IMR-90 (cell line): ENCODE results near the gene FAM117B. TPM values are rescaled to one million over a fixed set of nuclear protein-coding genes. Genes with fewer than 3 reads are reported as not detected.
A peak's percentile ranks its signal among the peaks of the same experiment; 100 is the strongest.

Experiments used
- ATAC-seq: fragments of 200-7000 bp; cut with Tn5 transposase; 2 replicates; pipeline ENCODE4 v1.9.1; 2020; ENCODE audit warnings: low read depth, mild to moderate bottlenecking, moderate library complexity
- BruUV-seq: library from RNA; stranded (reverse); fragments of 400-500 nt; replicated peaks from 2 replicates; lab custom pipeline; 2021; lab: Mats Ljungman, UMichigan
- CTCF ChIA-PET: fragments of 300-600 bp; formaldehyde crosslinking; extraction: SDS; loops from one replicate; lab custom pipeline; 2021; ENCODE audit warnings: antibody characterized with exemption; lab: Yijun Ruan, JAX
- POLR2A ChIA-PET: fragments of 300-600 bp; sonication (Branson Sonifier 250); formaldehyde crosslinking; loops from one replicate; lab custom pipeline; 2022; ENCODE audit warnings: antibody characterized with exemption; ENCODE audit not compliant: unreplicated experiment; lab: Charles Lee
- DNase-seq: peaks from one replicate; pipeline ENCODE4 v3.0.0; 2013
- H2AFZ ChIP-seq: replicated peaks from 2 replicates; pipeline ENCODE3; 2013; ENCODE audit warnings: low read length, mild to moderate bottlenecking; ENCODE audit not compliant: poor library complexity
- H2AK5ac ChIP-seq: 2 replicates; pipeline ENCODE4 v1.6.1; 2013; ENCODE audit warnings: low read depth, low read length, inconsistent platforms
- H2AK9ac ChIP-seq: replicated peaks from 2 replicates; pipeline ENCODE3; 2013; ENCODE audit warnings: mild to moderate bottlenecking, low read depth, low read length, moderate library complexity; ENCODE audit not compliant: poor library complexity
- H2BK120ac ChIP-seq: 2 replicates; pipeline ENCODE4 v1.6.1; 2013; ENCODE audit warnings: low read depth, low read length, inconsistent platforms
- H2BK15ac ChIP-seq: 3 replicates; pipeline ENCODE4 v1.6.1; 2013; ENCODE audit warnings: low read depth, low read length, inconsistent platforms
- H2BK20ac ChIP-seq: 2 replicates; pipeline ENCODE4 v1.6.1; 2013; ENCODE audit warnings: low read depth, mild to moderate bottlenecking, inconsistent platforms, low read length, moderate library complexity
- H2BK5ac ChIP-seq: 2 replicates; pipeline ENCODE4 v1.6.1; 2013; ENCODE audit warnings: mild to moderate bottlenecking, low read depth, low read length, inconsistent platforms; ENCODE audit not compliant: poor library complexity, severe bottlenecking
- H3K14ac ChIP-seq: replicated peaks from 2 replicates; pipeline ENCODE4 v1.6.1; 2013; ENCODE audit warnings: low read depth, low read length, inconsistent platforms
- H3K18ac ChIP-seq: 2 replicates; pipeline ENCODE4 v1.6.1; 2013; ENCODE audit warnings: low read depth, low read length, control low read depth
- H3K23ac ChIP-seq: 2 replicates; pipeline ENCODE4 v1.6.1; 2013; ENCODE audit warnings: low read depth, low read length, inconsistent platforms
- H3K27ac ChIP-seq: 2 replicates; pipeline ENCODE4 v1.5.1; 2013; ENCODE audit warnings: mild to moderate bottlenecking, control low read depth, low read length; ENCODE audit not compliant: insufficient read depth
- H3K27me3 ChIP-seq: 2 replicates; pipeline ENCODE4 v1.6.1; 2013; ENCODE audit warnings: low read length; ENCODE audit not compliant: control insufficient read depth, insufficient read depth
- H3K36me3 ChIP-seq: 2 replicates; pipeline ENCODE4 v1.6.1; 2013; ENCODE audit warnings: low read length, mixed read lengths; ENCODE audit not compliant: control insufficient read depth, insufficient read depth
- H3K4ac ChIP-seq: 2 replicates; pipeline ENCODE4 v1.6.1; 2013; ENCODE audit warnings: low read depth, low read length, inconsistent platforms
- H3K4me1 ChIP-seq: 2 replicates; pipeline ENCODE4 v1.6.1; 2013; ENCODE audit warnings: low read length, mixed read lengths; ENCODE audit not compliant: control insufficient read depth, insufficient read depth
- H3K4me2 ChIP-seq: 2 replicates; pipeline ENCODE4 v1.6.1; 2013; ENCODE audit warnings: low read depth, mild to moderate bottlenecking, control low read depth, low read length, moderate library complexity
- H3K4me3 ChIP-seq: 2 replicates; pipeline ENCODE4 v1.5.1; 2013; ENCODE audit warnings: low read depth, mild to moderate bottlenecking, control low read depth, low read length, moderate library complexity; ENCODE audit not compliant: insufficient read depth
- H3K56ac ChIP-seq: 2 replicates; pipeline ENCODE4 v1.6.1; 2013; ENCODE audit warnings: low read length, inconsistent platforms; ENCODE audit not compliant: insufficient read depth; ENCODE audit errors: extremely low read depth
- H3K79me1 ChIP-seq, 2 experiments: 2 replicates each; pipeline ENCODE4 v1.6.1; 2013; ENCODE audit warnings: low read length in 2 of 2, inconsistent platforms in 1 of 2, low read depth in 1 of 2
- H3K9ac ChIP-seq: 2 replicates; pipeline ENCODE4 v1.6.1; 2013; ENCODE audit warnings: low read depth, low read length, control low read depth
- H3K9me1 ChIP-seq: 2 replicates; pipeline ENCODE4 v1.6.1; 2013; ENCODE audit warnings: low read length, inconsistent platforms; ENCODE audit not compliant: insufficient read depth
- H3K9me3 ChIP-seq: 2 replicates; pipeline ENCODE4 v1.6.1; 2013; ENCODE audit warnings: low read length; ENCODE audit not compliant: control insufficient read depth, insufficient read depth
- H4K20me1 ChIP-seq: 2 replicates; pipeline ENCODE4 v1.6.1; 2013; ENCODE audit warnings: low read length, inconsistent platforms; ENCODE audit not compliant: insufficient read depth
- H4K5ac ChIP-seq: 2 replicates; pipeline ENCODE4 v1.6.1; 2013; ENCODE audit warnings: mild to moderate bottlenecking, low read depth, low read length, control low read depth
- H4K8ac ChIP-seq, 2 experiments: 2 replicates each; pipeline ENCODE4 v1.6.1; 2013; ENCODE audit warnings: low read depth in 2 of 2, low read length in 2 of 2, control low read depth in 1 of 2, inconsistent platforms in 1 of 2
- H4K91ac ChIP-seq: 2 replicates; pipeline ENCODE4 v1.6.1; 2013; ENCODE audit warnings: low read depth, low read length, inconsistent platforms; ENCODE audit not compliant: insufficient read depth
- BHLHE40 ChIP-seq: fragments of 150-350 bp; IDR thresholded peaks from 2 replicates; pipeline ENCODE4 v1.6.1; 2016; ENCODE audit warnings: mild to moderate bottlenecking, low read depth, low read length
- CEBPB ChIP-seq: IDR thresholded peaks from 2 replicates; pipeline ENCODE4 v1.6.1; 2012; ENCODE audit warnings: low read depth, low read length, improper control_type of control experiment
- CHD1 ChIP-seq: IDR thresholded peaks from 2 replicates; pipeline ENCODE4 v1.6.1; 2012; ENCODE audit warnings: low read depth, low read length, improper control_type of control experiment
- CTCF ChIP-seq: conservative IDR thresholded peaks from 2 replicates; pipeline ENCODE4 v1.5.1; 2012; ENCODE audit warnings: mild to moderate bottlenecking, low read depth, low read length, improper control_type of control experiment
- ELK1 ChIP-seq: fragments of 150-350 bp; IDR thresholded peaks from 2 replicates; pipeline ENCODE4 v1.6.1; 2016; ENCODE audit warnings: low read depth, mild to moderate bottlenecking, low read length, moderate library complexity, borderline replicate concordance
- FOS ChIP-seq: fragments of 150-350 bp; IDR thresholded peaks from 2 replicates; pipeline ENCODE4 v1.6.1; 2016; ENCODE audit warnings: low read depth, low read length
- MAFK ChIP-seq: IDR thresholded peaks from 2 replicates; pipeline ENCODE4 v1.6.1; 2012; ENCODE audit warnings: low read depth, low read length, improper control_type of control experiment
- MAZ ChIP-seq: IDR thresholded peaks from 2 replicates; pipeline ENCODE4 v1.6.1; 2012; ENCODE audit warnings: low read depth, mild to moderate bottlenecking, low read length, improper control_type of control experiment, moderate library complexity, borderline replicate concordance
- MXI1 ChIP-seq: IDR thresholded peaks from 2 replicates; pipeline ENCODE4 v1.6.1; 2012; ENCODE audit warnings: low read depth, mild to moderate bottlenecking, low read length, moderate library complexity, borderline replicate concordance
- NFE2L2 ChIP-seq: fragments of 150-350 bp; IDR thresholded peaks from 2 replicates; pipeline ENCODE4 v1.6.1; 2016; ENCODE audit warnings: low read depth, mild to moderate bottlenecking, low read length
- POLR2A ChIP-seq: IDR thresholded peaks from 2 replicates; pipeline ENCODE4 v1.6.1; 2012; ENCODE audit warnings: mild to moderate bottlenecking, low read depth, low read length
- RAD21 ChIP-seq: IDR thresholded peaks from 2 replicates; pipeline ENCODE4 v1.6.1; 2012; ENCODE audit warnings: low read length, improper control_type of control experiment
- RCOR1 ChIP-seq: IDR thresholded peaks from 2 replicates; pipeline ENCODE4 v1.6.1; 2012; ENCODE audit warnings: mild to moderate bottlenecking, low read length, improper control_type of control experiment; ENCODE audit not compliant: insufficient replicate concordance
- RFX5 ChIP-seq: IDR thresholded peaks from 2 replicates; pipeline ENCODE4 v1.8.0; 2012; ENCODE audit warnings: low read depth, mild to moderate bottlenecking, low read length, moderate library complexity
- SMC3 ChIP-seq: fragments of 150-350 bp; IDR thresholded peaks from 2 replicates; pipeline ENCODE4 v1.6.1; 2016; ENCODE audit warnings: low read depth, mild to moderate bottlenecking, antibody characterized with exemption, low read length, moderate library complexity
- USF2 ChIP-seq: fragments of 150-350 bp; IDR thresholded peaks from 2 replicates; pipeline ENCODE4 v1.6.1; 2017; ENCODE audit warnings: mild to moderate bottlenecking, antibody characterized with exemption, low read length, low read depth
- WGBS, 2 experiments: methylation state at CpG; one replicate each; pipeline versions ENCODE4 v1.1.5 to v1.1.7; 2013; ENCODE audit warnings: missing lambda C conversion rate in 2 of 2; ENCODE audit not compliant: insufficient read length in 1 of 2; ENCODE audit errors: extremely low coverage in 2 of 2; 5-methylcytosine and 5-hydroxymethylcytosine counted together
- dilution Hi-C: fragments of 300-500 bp; cut with HindIII; formaldehyde crosslinking; loops from one replicate; pipeline ENCODE4 v1.14.3; 2018; ENCODE audit warnings: low sequenced_read_pairs; ENCODE audit not compliant: unreplicated experiment
- in situ Hi-C: fragments of 300-500 bp; cut with MboI; formaldehyde crosslinking; loops from 3 replicates; pipeline ENCODE4 v1.14.3; 2019; ENCODE audit warnings: low sequenced_read_pairs, inconsistent platforms, mixed read lengths
- intact Hi-C: fragments of 100-400 bp; cut with micrococcal nuclease; formaldehyde crosslinking; loops from 2 replicates; pipeline ENCODE4 v1.10.0; 2022
- polyA plus RNA-seq, 3 experiments: library from polyadenylated mRNA; depleted of rRNA; stranded (reverse); fragments of >200 nt; gene quantifications; 2 replicates each; pipeline ENCODE4 v1.2.3, GENCODE V29; 2012; ENCODE audit warnings: low replicate concordance in 1 of 3
- total RNA-seq: library from RNA; depleted of rRNA; stranded (reverse); fragments of >200 nt; gene quantifications from 2 replicates; pipeline ENCODE4 v1.2.3, GENCODE V29; 2012

FAM117B gene
- total and polyA plus RNA-seq, 2 of the 4 experiments (the other 2 are of a cell fraction), result 0.54 to 0.79 TPM

GRCh38 chr2:202721621-202722020 is 86.9 kb downstream of the FAM117B start:
- intact Hi-C loops, result no loop called here
- Histone ChIP-seq H4K5ac (no peak overlapping the region), H2AK5ac (no peak overlapping the region), H3K27ac (peak overlapping the region; percentile 54; the same call in 1 of the 2 replicates), H4K8ac (no peak overlapping the region), H3K4ac (no peak overlapping the region), H3K56ac (no peak overlapping the region), H3K18ac (no peak overlapping the region), H3K79me1 (no peaks in the 10 kb centered on the region), H3K27me3 (no peaks in the 10 kb centered on the region), H2BK120ac (no peak overlapping the region), H4K20me1 (no peaks in the 10 kb centered on the region), H2AFZ (no peak overlapping the region), H3K9me3 (peaks cover 7% of the 10 kb centered on the region), H3K4me3 (no peak overlapping the region), H3K14ac (no peak overlapping the region), H3K4me2 (peak overlapping the region; percentile 35; the same call in 1 of the 2 replicates), H4K91ac (no peak overlapping the region), H3K4me1 (peaks cover 3% of the 10 kb centered on the region; the same call in 1 of the 2 replicates), H3K23ac (no peak overlapping the region), H3K9ac (no peak overlapping the region), H2BK5ac (no peak overlapping the region), H2BK15ac (no peak overlapping the region), H3K9me1 (no peaks in the 10 kb centered on the region; the same call in 1 of the 2 replicates), H3K36me3 (0 out of 2 replicates have a peak, but pooled peaks cover 3% of the 10 kb centered on the region), H2AK9ac (no peak overlapping the region), H2BK20ac (no peak overlapping the region)
- dilution Hi-C loops, result no loop called here
- CTCF ChIA-PET, result interaction anchor here (0.6 kb wide), 2 partner anchors 21 to 454 kb away, joined by 4 read pairs; no protein-coding TSS in a partner anchor
- ATAC-seq, result peak; percentile 95
- 0% methylated on average over 1 of the region's 3 CpGs; no CpG with 5 or more reads in 1 of the 2 experiments for WGBS, 2 experiments
- no peak for TF ChIP-seq RFX5
- TF ChIP-seq USF2, result no peak
- TF ChIP-seq RCOR1, result no peak
- no peak for TF ChIP-seq RAD21
- no peak for TF ChIP-seq ELK1
- TF ChIP-seq NFE2L2, result no peak
- TF ChIP-seq BHLHE40, result no peak
- no peak for TF ChIP-seq SMC3
- no peak for TF ChIP-seq CEBPB
- TF ChIP-seq MAZ, result no peak
- no peak for TF ChIP-seq MAFK
- no peak for TF ChIP-seq FOS
- no peak for TF ChIP-seq CHD1
- no peak for TF ChIP-seq CTCF
- TF ChIP-seq MXI1, result no peak
- TF ChIP-seq POLR2A, result no peak
- in situ Hi-C loops, result no loop called here
- no TSS peak for BruUV-seq
- peak; percentile 78 for DNase-seq
- POLR2A ChIA-PET, result no interaction called here
